Mucosa of descending colon (tissue), 3 donors: ENCODE results near the gene GRK5. TPM values are rescaled to one million over a fixed set of nuclear protein-coding genes. Genes with fewer than 3 reads are reported as not detected.

Source experiments
- ATAC-seq: fragments of 200-7000 bp; cut with Tn5 transposase; one replicate; pipeline ENCODE4 v1.9.1; 2020; ENCODE audit warnings: mild to moderate bottlenecking, moderate library complexity
- DNase-seq, 3 donors: peaks; one replicate each; pipeline ENCODE4 v3.0.0-alpha.2; 2020
- H3K36me3 ChIP-seq: fragments of 200-600 bp; one replicate; pipeline ENCODE4 v1.8.0; 2021; ENCODE audit warnings: low read depth, mild to moderate bottlenecking
- H3K4me1 ChIP-seq: fragments of 200-600 bp; one replicate; pipeline ENCODE4 v1.8.0; 2021; ENCODE audit warnings: low read depth, mild to moderate bottlenecking
- H3K4me3 ChIP-seq: fragments of 200-600 bp; one replicate; pipeline ENCODE4 v1.8.0; 2021; ENCODE audit warnings: mild to moderate bottlenecking
- H3K9me3 ChIP-seq: fragments of 200-600 bp; one replicate; pipeline ENCODE4 v1.8.0; 2021; ENCODE audit warnings: mild to moderate bottlenecking
- CTCF ChIP-seq: fragments of 200-600 bp; IDR thresholded peaks from one replicate; pipeline ENCODE4 v1.8.0; 2022; ENCODE audit warnings: antibody characterized with exemption, mild to moderate bottlenecking
- intact Hi-C, 2 donors: fragments of 100-400 bp; cut with DNase I in 1 of 2; cut with micrococcal nuclease in 1 of 2; formaldehyde crosslinking; loops; one replicate each; pipeline versions ENCODE4 v1.11.0 to v1.11.1; 2022; cut with DNase I, micrococcal nuclease
- total RNA-seq, 3 donors: library from RNA; stranded (reverse); fragmentation: NEBNext Ultra II Directional in 2 of 3; extraction: Animal tissue kit (Norgen Biotek cat#: 25700) in 2 of 3; gene quantifications; one replicate each; pipeline versions ENCODE4 v1.2.1 to v1.2.4, GENCODE V29; 2021 to 2023
- donor health status: DM: no; HTN: no; CAD: no; lungs with moderate emphysema.
- donor health status: DM: no; HTN: no; CAD: no.
- donor health status: DM: no; HTN: yes; CAD: no.

Gene GRK5
- total RNA-seq, 3 donors from 2014 or later = 6.6 to 27.1 (median 8.3) TPM

- ATAC-seq (peak; percentile 17), DNase-seq (no peak)
- TF ChIP-seq CTCF = no peak
- Histone ChIP-seq H3K4me1 (peaks cover 4% of the 10 kb centered on the region), H3K36me3 (no peaks in the 10 kb centered on the region), H3K4me3 (no peak overlapping the region), H3K9me3 (no peaks in the 10 kb centered on the region)
- intact Hi-C loops = no loop called here
These were observed 106.3 kb downstream of the GRK5 start for GRCh38 chr10:119313644-119314043.

GRCh38 chr10:119314061-119314460 is 106.7 kb downstream of the GRK5 start:
- ATAC-seq (no peak), DNase-seq (no peak)
- no peak overlapping the region for H3K4me3 ChIP-seq
- no peaks in the 10 kb centered on the region for H3K9me3 ChIP-seq
- intact Hi-C loops = no loop called here
- TF ChIP-seq CTCF = no peak
- H3K4me1 ChIP-seq = peaks cover 4% of the 10 kb centered on the region
- no peaks in the 10 kb centered on the region for H3K36me3 ChIP-seq

GRCh38 chr10:119314486-119314885 is 107.1 kb downstream of the GRK5 start:
- intact Hi-C loops = no loop called here
- H3K36me3 ChIP-seq = no peaks in the 10 kb centered on the region
- ATAC-seq (no peak), DNase-seq (no peak)
- no peak overlapping the region for H3K4me3 ChIP-seq
- H3K4me1 ChIP-seq = peaks cover 4% of the 10 kb centered on the region
- no peak for TF ChIP-seq CTCF
- H3K9me3 ChIP-seq = no peaks in the 10 kb centered on the region

GRCh38 chr10:119315128-119316001 is 108.0 kb downstream of the GRK5 start:
- DNase-seq (peak in 1 of 3 donors; percentile 45), ATAC-seq (peak; percentile 47)
- Histone ChIP-seq H3K36me3 (no peaks in the 10 kb centered on the region), H3K4me1 (peaks cover 4% of the 10 kb centered on the region), H3K9me3 (no peaks in the 10 kb centered on the region), H3K4me3 (no peak overlapping the region)
- intact Hi-C loops = no loop called here
- TF ChIP-seq CTCF = no peak

GRCh38 chr10:119316002-119316358 is 108.6 kb downstream of the GRK5 start:
- Histone ChIP-seq H3K4me1 (peaks cover 4% of the 10 kb centered on the region), H3K9me3 (no peaks in the 10 kb centered on the region), H3K4me3 (no peak overlapping the region), H3K36me3 (no peaks in the 10 kb centered on the region)
- DNase-seq (no peak), ATAC-seq (no peak)
- TF ChIP-seq CTCF = no peak
- intact Hi-C loops = no loop called here
